Ishikawa (cell line): Measurements from ENCODE around the gene PDIA5.

Source experiments
- CEBPB ChIP-seq: IDR thresholded peaks from 2 replicates; pipeline ENCODE4 v1.6.1; 2012
- EP300 ChIP-seq: IDR thresholded peaks from 2 replicates; pipeline ENCODE4 v1.6.1; 2012; ENCODE audit warnings: borderline replicate concordance
- FOXM1 ChIP-seq: IDR thresholded peaks from 2 replicates; pipeline ENCODE4 v1.6.1; 2012; ENCODE audit warnings: low read depth, borderline replicate concordance
- MAX ChIP-seq: IDR thresholded peaks from 2 replicates; pipeline ENCODE4 v1.6.1; 2012
- REST ChIP-seq: IDR thresholded peaks from 2 replicates; pipeline ENCODE4 v1.6.1; 2012; ENCODE audit warnings: low read depth, mild to moderate bottlenecking
- TAF1 ChIP-seq: IDR thresholded peaks from 2 replicates; pipeline ENCODE4 v1.6.1; 2012; ENCODE audit warnings: low read depth, mild to moderate bottlenecking
- TCF12 ChIP-seq: IDR thresholded peaks from 2 replicates; pipeline ENCODE4 v1.6.1; 2012; ENCODE audit warnings: low read depth
- TEAD4 ChIP-seq: IDR thresholded peaks from 2 replicates; pipeline ENCODE4 v1.6.1; 2012
- USF1 ChIP-seq: IDR thresholded peaks from 2 replicates; pipeline ENCODE4 v1.6.1; 2012
- YY1 ChIP-seq: IDR thresholded peaks from 2 replicates; pipeline ENCODE4 v1.6.1; 2012; ENCODE audit warnings: low read depth
- ZBTB7A ChIP-seq: IDR thresholded peaks from 2 replicates; pipeline ENCODE4 v1.6.1; 2012; ENCODE audit warnings: low read depth

- TF ChIP-seq MAX (no peak), TAF1 (no peak), EP300 (no peak), YY1 (no peak), ZBTB7A (no peak), TEAD4 (no peak), TCF12 (no peak), REST (no peak), FOXM1 (no peak), CEBPB (no peak), USF1 (no peak)
These were observed 16.2 kb upstream of the PDIA5 start for GRCh38 chr3:123050666-123051065.
